RWPE2 (cell line): Measurements from ENCODE around the gene GLIPR2.

ENCODE experiments used
- ATAC-seq: fragments of 200-7000 bp; cut with Tn5 transposase; 3 replicates; pipeline ENCODE4 v1.9.1; 2021; ENCODE audit warnings: low read depth
- DNase-seq: peaks from one replicate; pipeline ENCODE4 v3.0.0-alpha.2; 2020; ENCODE audit warnings: low spot score
- H3K27ac ChIP-seq: fragments of 450-650 bp; 2 replicates; pipeline ENCODE4 v1.5.1; 2017; ENCODE audit warnings: mild to moderate bottlenecking; ENCODE audit not compliant: poor library complexity, severe bottlenecking
- H3K27me3 ChIP-seq: fragments of 250-450 bp; sonication (Bioruptor Pico); 2 replicates; pipeline ENCODE4 v1.5.1; 2021; ENCODE audit warnings: mild to moderate bottlenecking, moderate library complexity; ENCODE audit not compliant: insufficient read depth, poor library complexity, severe bottlenecking
- H3K36me3 ChIP-seq: fragments of 250-450 bp; sonication (Bioruptor Pico); 2 replicates; pipeline ENCODE4 v1.5.1; 2020; ENCODE audit warnings: low read depth, mild to moderate bottlenecking, moderate library complexity
- H3K4me1 ChIP-seq: fragments of 250-450 bp; sonication (Bioruptor Pico); 2 replicates; pipeline ENCODE4 v1.5.1; 2021; ENCODE audit warnings: mild to moderate bottlenecking, moderate library complexity; ENCODE audit not compliant: insufficient read depth, poor library complexity, severe bottlenecking
- H3K4me3 ChIP-seq: fragments of 250-450 bp; sonication (Bioruptor Pico); 2 replicates; pipeline ENCODE4 v1.5.1; 2021; ENCODE audit warnings: mild to moderate bottlenecking, moderate library complexity; ENCODE audit not compliant: severe bottlenecking
- H3K9me3 ChIP-seq: fragments of 250-450 bp; sonication (Bioruptor Pico); 2 replicates; pipeline ENCODE4 v1.5.1; 2021; ENCODE audit warnings: mild to moderate bottlenecking, moderate library complexity; ENCODE audit not compliant: severe bottlenecking
- TF ChIP-seq, protein P1 (sequence below): fragments of 450-650 bp; IDR thresholded peaks from one replicate; pipeline ENCODE4 v1.5.1; 2017; ENCODE audit warnings: mild to moderate bottlenecking, moderate library complexity; ENCODE audit not compliant: poor library complexity, severe bottlenecking

The GLIPR2 gene

GRCh38 chr9:36145970-36146369 lies 9.4 kb downstream of the GLIPR2 start:
- no peak for ATAC-seq
- no peaks in the 10 kb centered on the region for H3K27me3 ChIP-seq
- H3K4me1 ChIP-seq = peaks cover 13% of the 10 kb centered on the region
- H3K27ac ChIP-seq = no peak overlapping the region
- TF ChIP-seq, protein P1, sequence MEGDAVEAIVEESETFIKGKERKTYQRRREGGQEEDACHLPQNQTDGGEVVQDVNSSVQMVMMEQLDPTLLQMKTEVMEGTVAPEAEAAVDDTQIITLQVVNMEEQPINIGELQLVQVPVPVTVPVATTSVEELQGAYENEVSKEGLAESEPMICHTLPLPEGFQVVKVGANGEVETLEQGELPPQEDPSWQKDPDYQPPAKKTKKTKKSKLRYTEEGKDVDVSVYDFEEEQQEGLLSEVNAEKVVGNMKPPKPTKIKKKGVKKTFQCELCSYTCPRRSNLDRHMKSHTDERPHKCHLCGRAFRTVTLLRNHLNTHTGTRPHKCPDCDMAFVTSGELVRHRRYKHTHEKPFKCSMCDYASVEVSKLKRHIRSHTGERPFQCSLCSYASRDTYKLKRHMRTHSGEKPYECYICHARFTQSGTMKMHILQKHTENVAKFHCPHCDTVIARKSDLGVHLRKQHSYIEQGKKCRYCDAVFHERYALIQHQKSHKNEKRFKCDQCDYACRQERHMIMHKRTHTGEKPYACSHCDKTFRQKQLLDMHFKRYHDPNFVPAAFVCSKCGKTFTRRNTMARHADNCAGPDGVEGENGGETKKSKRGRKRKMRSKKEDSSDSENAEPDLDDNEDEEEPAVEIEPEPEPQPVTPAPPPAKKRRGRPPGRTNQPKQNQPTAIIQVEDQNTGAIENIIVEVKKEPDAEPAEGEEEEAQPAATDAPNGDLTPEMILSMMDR = no peak
- no peaks in the 10 kb centered on the region for H3K9me3 ChIP-seq
- DNase-seq = no peak
- no peak overlapping the region for H3K4me3 ChIP-seq
- H3K36me3 ChIP-seq = no peaks in the 10 kb centered on the region

DNA sequence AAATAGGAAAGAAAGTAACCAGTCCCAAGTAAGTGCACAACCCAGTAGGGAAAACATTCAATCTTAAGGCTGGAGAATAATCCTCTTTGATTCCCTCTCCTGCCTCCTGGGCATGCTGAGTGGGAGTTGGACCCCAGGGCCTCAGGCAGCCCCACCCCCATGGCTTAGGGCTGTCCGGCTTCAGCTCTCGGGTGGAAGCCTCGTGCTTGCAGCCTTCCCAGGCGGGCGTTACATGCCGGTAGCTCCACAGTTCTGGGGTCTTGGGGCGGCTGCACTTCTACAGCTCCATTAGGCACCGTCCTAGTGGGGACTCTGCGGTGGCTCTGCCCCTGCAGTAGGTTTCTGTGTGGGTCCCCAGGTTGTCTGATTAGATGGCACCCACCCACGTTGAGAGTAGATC lies 10.1 kb downstream of the GLIPR2 start:
- Histone ChIP-seq H3K27me3 (no peaks in the 10 kb centered on the region), H3K4me3 (no peak overlapping the region), H3K4me1 (peaks cover 15% of the 10 kb centered on the region), H3K9me3 (no peaks in the 10 kb centered on the region), H3K36me3 (no peaks in the 10 kb centered on the region), H3K27ac (no peak overlapping the region)
- ATAC-seq (no peak), DNase-seq (no peak)
- TF ChIP-seq, protein P1 = no peak

DNA sequence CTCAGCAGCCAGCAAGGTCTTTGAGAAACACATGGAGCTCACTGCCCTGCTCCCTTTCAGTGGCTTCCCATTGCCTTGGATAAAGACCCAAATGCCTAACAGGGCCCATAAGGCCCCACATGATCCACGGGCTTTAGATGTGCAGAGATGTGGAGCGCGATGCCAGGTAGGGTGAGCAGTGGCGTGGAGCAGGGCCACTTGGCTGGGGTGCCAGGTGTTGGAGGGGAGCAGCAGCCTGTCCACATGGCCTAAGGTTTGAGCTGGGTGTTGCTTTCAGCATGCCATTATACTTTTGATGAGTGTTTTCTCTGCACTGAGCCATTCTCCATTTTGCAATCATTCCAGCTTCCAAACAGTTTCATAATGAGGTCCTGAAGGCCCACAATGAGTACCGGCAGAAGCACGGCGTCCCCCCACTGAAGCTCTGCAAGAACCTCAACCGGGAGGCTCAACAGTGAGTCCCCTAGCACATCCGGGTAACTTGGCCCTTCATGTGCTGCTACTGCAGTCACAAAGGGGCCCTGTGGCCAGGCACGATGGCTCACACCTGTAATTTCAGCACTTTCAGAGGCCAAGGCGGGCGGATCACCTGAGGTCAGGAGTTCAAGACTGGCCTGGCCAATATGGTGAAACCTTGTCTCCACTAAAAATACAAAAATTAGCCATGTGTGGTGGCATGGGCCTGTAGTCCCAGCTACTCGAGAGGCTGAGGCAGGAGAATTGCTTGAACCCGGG lies 11.1 kb downstream of the GLIPR2 start:
- Histone ChIP-seq H3K9me3 (no peaks in the 10 kb centered on the region), H3K4me3 (no peak overlapping the region), H3K27ac (no peak overlapping the region), H3K27me3 (no peaks in the 10 kb centered on the region), H3K36me3 (no peaks in the 10 kb centered on the region), H3K4me1 (peaks cover 21% of the 10 kb centered on the region)
- no peak for DNase-seq
- ATAC-seq = no peak
- TF ChIP-seq, protein P1 = no peak

DNA sequence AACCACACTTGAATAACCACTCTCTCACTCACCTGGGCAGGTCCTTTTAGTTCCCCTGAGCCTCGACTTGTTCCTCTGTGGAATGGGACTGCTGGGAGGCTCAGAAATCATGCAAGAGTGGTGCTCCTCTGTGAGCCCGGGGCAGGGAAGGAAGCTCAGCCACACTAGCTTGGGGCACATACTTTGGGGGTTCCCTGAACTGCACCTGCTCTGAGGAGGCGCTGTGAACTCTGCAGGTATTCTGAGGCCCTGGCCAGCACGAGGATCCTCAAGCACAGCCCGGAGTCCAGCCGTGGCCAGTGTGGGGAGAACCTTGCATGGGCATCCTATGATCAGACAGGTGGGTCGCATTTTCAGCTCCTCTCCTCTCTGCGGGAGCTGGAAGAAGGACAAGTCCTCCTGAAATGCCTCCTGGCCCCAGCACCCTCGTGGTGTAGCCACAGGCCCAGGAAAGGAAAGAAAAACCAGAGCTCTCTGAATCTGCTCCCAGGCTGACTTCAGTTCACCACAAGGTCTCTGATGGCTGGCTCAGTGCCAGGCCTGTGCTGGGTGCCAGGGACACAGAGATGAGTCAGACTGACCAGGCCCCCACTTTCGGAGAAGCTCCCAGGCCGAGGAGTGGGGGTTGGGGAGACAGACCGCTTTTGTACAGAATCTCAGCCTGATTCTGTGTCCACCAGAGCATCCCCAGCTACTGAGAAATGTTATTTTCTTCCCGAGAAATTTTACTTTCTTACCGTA lies 11.9 kb downstream of the GLIPR2 start:
- H3K9me3 ChIP-seq = no peaks in the 10 kb centered on the region
- ATAC-seq = peak; percentile 83
- H3K36me3 ChIP-seq = no peaks in the 10 kb centered on the region
- TF ChIP-seq, protein P1 = no peak
- peak overlapping the region; percentile 21 for H3K27ac ChIP-seq
- H3K4me3 ChIP-seq = no peak overlapping the region
- no peaks in the 10 kb centered on the region for H3K27me3 ChIP-seq
- peaks cover 21% of the 10 kb centered on the region for H3K4me1 ChIP-seq
- peak; percentile 91 for DNase-seq

DNA sequence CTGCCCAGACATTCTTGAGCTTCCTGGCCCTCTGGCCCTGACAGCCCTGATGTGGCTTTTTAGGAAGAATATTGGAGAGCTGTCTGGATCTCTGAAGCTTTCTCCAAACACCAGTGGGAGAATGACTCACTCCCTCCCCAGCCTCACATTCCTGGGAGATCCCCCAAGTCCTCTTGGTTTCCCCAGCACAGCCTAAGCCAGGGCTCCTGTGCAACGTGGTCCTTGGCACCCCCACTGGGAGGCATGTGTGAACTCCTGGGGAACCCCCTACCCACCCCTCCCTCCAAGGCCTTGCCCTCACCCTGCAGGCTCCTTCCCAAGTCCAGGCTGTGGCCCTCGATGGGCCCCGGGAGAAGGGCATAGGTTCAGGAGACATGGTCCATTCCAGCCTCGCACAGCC lies 12.7 kb downstream of the GLIPR2 start:
- no peaks in the 10 kb centered on the region for H3K9me3 ChIP-seq
- peaks cover 23% of the 10 kb centered on the region for H3K4me1 ChIP-seq
- TF ChIP-seq, protein P1 = no peak
- no peaks in the 10 kb centered on the region for H3K27me3 ChIP-seq
- no peak overlapping the region for H3K4me3 ChIP-seq
- ATAC-seq (peak; percentile 60), DNase-seq (no peak)
- no peaks in the 10 kb centered on the region for H3K36me3 ChIP-seq
- H3K27ac ChIP-seq = peak overlapping the region; percentile 21
